HFFc6 (cell line): ENCODE measurements around the gene POLR3A. TPM values are rescaled to one million over a fixed set of nuclear protein-coding genes. Genes with fewer than 3 reads are reported as not detected.

Experiments used
- DNase-seq: peaks from one replicate; pipeline ENCODE4 v3.0.0-alpha.2; 2018
- H3K27ac Mint-ChIP-seq: 2 replicates; pipeline ENCODE4 v1.8.0; 2020; ENCODE audit warnings: mild to moderate bottlenecking, mixed read lengths
- H3K27me3 Mint-ChIP-seq: 2 replicates; pipeline ENCODE4 v1.8.0; 2021; ENCODE audit warnings: mild to moderate bottlenecking, moderate library complexity, mixed read lengths; ENCODE audit not compliant: insufficient read depth
- H3K36me3 Mint-ChIP-seq: 2 replicates; pipeline ENCODE4 v1.8.0; 2021; ENCODE audit warnings: low read depth, mixed read lengths
- H3K4me1 Mint-ChIP-seq: 2 replicates; pipeline ENCODE4 v1.8.0; 2020; ENCODE audit warnings: low read depth, mixed read lengths
- H3K4me3 Mint-ChIP-seq: 2 replicates; pipeline ENCODE4 v1.8.0; 2020; ENCODE audit warnings: mild to moderate bottlenecking, moderate library complexity, mixed read lengths
- H3K9me3 Mint-ChIP-seq: 2 replicates; pipeline ENCODE4 v1.8.0; 2020; ENCODE audit warnings: mild to moderate bottlenecking, mixed read lengths
- total RNA-seq, 6 experiments: library from RNA; stranded (reverse); fragmentation: NEBNext Ultra II Directional; extraction: Animal tissue kit (Norgen Biotek cat#: 25700); gene quantifications; 2 replicates in 1 of 6; 3 replicates in 5 of 6; pipeline ENCODE4 v1.2.3, GENCODE V29; 2021
- TF ChIP-seq, protein P1 (sequence below): fragments of 200-600 bp; sonication (generic); IDR thresholded peaks from 2 replicates; pipeline ENCODE4 v1.5.0; 2021; ENCODE audit warnings: antibody characterized with exemption, mild to moderate bottlenecking

Gene POLR3A
- total RNA-seq, 6 experiments from 2014 or later: 18.0 to 21.0 (median 19.8) TPM

DNA sequence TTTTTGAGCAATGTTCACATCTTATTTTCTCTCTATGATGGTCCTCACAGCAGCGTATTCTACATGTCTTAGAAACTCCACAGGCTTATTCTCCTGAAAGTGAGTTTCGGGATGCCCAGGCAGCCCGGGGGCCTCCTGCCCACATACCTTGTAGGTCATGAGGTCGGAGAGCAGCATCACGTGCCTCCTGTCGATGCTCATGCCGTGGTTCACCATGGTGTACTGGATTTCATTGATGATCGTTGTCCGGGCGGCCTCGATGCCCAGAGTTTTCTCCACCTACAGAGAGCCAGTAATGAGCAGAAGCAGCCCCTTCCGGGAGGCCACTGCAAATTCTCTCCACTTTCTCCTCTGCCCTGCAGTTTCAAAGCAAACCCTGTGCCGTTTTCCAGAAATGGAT, 48.0 kb downstream of the POLR3A start:
- no peak for DNase-seq
- peaks cover 52% of the 10 kb centered on the region for H3K36me3 Mint-ChIP-seq
- H3K27me3 Mint-ChIP-seq: no peaks in the 10 kb centered on the region

DNA sequence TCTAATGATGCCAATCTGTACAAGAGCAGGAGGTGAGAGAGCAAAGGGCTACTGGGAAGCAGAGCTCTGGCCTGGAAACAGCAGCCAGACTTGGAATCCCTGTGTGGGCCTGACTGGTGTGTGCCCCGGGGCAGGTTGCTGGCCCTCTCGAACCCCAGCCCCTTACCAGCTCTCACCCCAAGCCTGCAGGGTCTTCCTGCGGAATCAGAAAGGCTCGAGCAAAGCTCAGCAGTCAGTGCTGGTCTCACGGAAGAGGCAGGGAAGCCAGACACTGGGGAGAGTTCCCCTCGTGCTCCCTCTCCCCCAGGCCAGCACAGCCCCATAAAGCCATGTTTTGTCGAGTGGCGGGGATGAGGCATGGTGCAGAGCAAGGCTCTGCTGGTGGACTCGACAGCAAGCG, 50.1 kb downstream of the POLR3A start:
- TF ChIP-seq, protein P1, sequence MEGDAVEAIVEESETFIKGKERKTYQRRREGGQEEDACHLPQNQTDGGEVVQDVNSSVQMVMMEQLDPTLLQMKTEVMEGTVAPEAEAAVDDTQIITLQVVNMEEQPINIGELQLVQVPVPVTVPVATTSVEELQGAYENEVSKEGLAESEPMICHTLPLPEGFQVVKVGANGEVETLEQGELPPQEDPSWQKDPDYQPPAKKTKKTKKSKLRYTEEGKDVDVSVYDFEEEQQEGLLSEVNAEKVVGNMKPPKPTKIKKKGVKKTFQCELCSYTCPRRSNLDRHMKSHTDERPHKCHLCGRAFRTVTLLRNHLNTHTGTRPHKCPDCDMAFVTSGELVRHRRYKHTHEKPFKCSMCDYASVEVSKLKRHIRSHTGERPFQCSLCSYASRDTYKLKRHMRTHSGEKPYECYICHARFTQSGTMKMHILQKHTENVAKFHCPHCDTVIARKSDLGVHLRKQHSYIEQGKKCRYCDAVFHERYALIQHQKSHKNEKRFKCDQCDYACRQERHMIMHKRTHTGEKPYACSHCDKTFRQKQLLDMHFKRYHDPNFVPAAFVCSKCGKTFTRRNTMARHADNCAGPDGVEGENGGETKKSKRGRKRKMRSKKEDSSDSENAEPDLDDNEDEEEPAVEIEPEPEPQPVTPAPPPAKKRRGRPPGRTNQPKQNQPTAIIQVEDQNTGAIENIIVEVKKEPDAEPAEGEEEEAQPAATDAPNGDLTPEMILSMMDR: no peak
- Mint-ChIP-seq H3K4me1 (peaks cover 36% of the 10 kb centered on the region), H3K4me3 (no peak overlapping the region), H3K9me3 (no peaks in the 10 kb centered on the region), H3K36me3 (peaks cover 49% of the 10 kb centered on the region), H3K27ac (no peak overlapping the region), H3K27me3 (no peaks in the 10 kb centered on the region)
- no peak for DNase-seq

More for the DNA sequence above, 48.0 kb downstream of the POLR3A start:
- Mint-ChIP-seq H3K4me3 (no peak overlapping the region), H3K9me3 (no peaks in the 10 kb centered on the region), H3K27ac (no peak overlapping the region), H3K4me1 (peaks cover 34% of the 10 kb centered on the region)
- TF ChIP-seq, protein P1: no peak

DNA sequence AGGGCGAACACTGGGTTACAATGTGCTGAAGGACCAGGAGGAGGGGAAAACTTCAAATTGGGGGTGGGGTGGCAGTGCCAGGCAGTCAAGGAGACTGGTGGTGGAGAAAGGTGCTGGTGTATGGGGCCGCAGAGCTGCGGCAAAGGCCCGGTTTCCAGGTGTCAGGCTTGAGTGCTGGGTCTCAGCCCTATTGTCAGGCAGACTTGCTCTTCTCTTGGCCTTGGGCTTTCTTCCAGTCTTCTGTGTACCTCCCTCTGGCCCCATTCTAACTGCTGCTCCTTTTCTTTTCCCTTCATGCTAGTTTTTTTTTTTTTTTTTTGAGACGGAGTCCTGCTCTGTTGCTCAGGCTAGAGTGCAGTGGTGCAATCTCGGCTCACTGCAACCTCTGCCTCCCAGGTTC, 51.0 kb downstream of the POLR3A start:
- Mint-ChIP-seq H3K27ac (no peak overlapping the region), H3K36me3 (peaks cover 49% of the 10 kb centered on the region), H3K4me3 (no peak overlapping the region), H3K9me3 (no peaks in the 10 kb centered on the region), H3K27me3 (no peaks in the 10 kb centered on the region), H3K4me1 (peaks cover 29% of the 10 kb centered on the region)
- TF ChIP-seq, protein P1: no peak
- DNase-seq: no peak

DNA sequence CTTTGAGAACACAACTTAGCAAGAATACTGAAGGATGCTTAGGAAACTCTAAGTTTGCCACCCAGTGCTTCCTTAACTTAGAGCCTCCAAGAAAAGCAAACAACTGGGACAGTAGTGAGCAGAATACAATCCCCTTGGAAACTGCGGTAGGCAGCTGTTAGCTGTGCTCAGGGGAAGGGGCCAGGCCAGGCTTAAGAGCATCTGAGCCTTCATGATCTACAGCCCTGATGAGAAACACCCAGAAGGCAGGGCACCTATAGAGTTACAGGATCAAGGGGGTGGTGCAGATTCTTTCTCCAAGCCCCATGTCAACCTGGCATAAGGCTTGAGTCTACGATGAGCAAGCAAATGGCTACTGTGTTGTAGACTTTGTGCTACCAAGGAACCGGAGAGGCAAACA, 51.4 kb downstream of the POLR3A start:
- no peaks in the 10 kb centered on the region for H3K27me3 Mint-ChIP-seq
- H3K36me3 Mint-ChIP-seq: peaks cover 49% of the 10 kb centered on the region
- H3K9me3 Mint-ChIP-seq: no peaks in the 10 kb centered on the region
- DNase-seq: no peak
- H3K4me1 Mint-ChIP-seq: peaks cover 29% of the 10 kb centered on the region
- TF ChIP-seq, protein P1: no peak
- no peak overlapping the region for H3K4me3 Mint-ChIP-seq
- no peak overlapping the region for H3K27ac Mint-ChIP-seq

DNA sequence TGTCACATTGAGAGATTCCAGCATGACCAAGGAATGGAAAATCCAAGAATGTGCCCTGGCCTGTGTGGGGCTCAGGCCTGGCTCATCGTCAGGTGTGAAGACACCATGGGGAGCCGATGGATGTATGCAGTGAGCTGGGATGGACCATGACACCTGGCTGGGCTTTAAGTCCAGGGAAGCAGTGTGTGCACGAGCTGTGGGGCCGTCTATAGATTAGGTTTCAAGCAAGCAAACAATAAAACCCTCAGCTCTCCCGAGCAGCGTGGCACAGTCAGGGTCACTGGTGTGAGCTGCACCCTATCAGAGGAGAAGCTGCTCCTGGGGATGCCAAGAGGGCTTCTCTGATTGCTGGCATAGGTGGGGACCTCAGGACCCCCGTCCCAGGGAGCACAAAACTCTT, 52.3 kb downstream of the POLR3A start:
- Mint-ChIP-seq H3K4me1 (peaks cover 27% of the 10 kb centered on the region), H3K27me3 (no peaks in the 10 kb centered on the region), H3K27ac (no peak overlapping the region), H3K9me3 (no peaks in the 10 kb centered on the region), H3K4me3 (no peak overlapping the region), H3K36me3 (peaks cover 49% of the 10 kb centered on the region)
- TF ChIP-seq, protein P1: no peak
- DNase-seq: no peak
